GM12878 (cell line): Measurements from ENCODE around the gene TIFAB. TPM values are rescaled to one million over a fixed set of nuclear protein-coding genes. Genes with fewer than 3 reads are reported as not detected.

Experiments
- ATAC-seq: fragments of 200-7000 bp; cut with Tn5 transposase; 3 replicates; pipeline ENCODE4 v1.9.1; 2020; ENCODE audit warnings: mild to moderate bottlenecking, moderate library complexity
- BruUV-seq: library from RNA; stranded (reverse); fragments of 400-500 nt; replicated peaks from 2 replicates; lab custom pipeline; 2021; lab: Mats Ljungman, UMichigan
- CTCF ChIA-PET: fragments of 300-600 bp; sonication (Branson Sonifier 250); formaldehyde crosslinking; extraction: SDS; loops from one replicate; lab custom pipeline; 2021; ENCODE audit warnings: inconsistent platforms; lab: Yijun Ruan, JAX
- POLR2A ChIA-PET: fragments of 350-600 bp; formaldehyde crosslinking; extraction: SDS; loops from one replicate; lab custom pipeline; 2021; ENCODE audit warnings: inconsistent platforms; lab: Charles Lee
- RAD21 ChIA-PET: fragments of 300-600 bp; sonication (Branson Sonifier 250); formaldehyde crosslinking; loops from one replicate; lab custom pipeline; 2023; ENCODE audit warnings: antibody characterized with exemption; ENCODE audit not compliant: unreplicated experiment; lab: Charles Lee
- SMC1A ChIA-PET: fragments of 300-600 bp; sonication (Branson Sonifier 250); formaldehyde crosslinking; loops from one replicate; lab custom pipeline; 2023; ENCODE audit not compliant: unreplicated experiment, uncharacterized antibody; lab: Charles Lee
- DNase-seq: peaks from one replicate; pipeline ENCODE4 v3.0.0-alpha.2; 2011; ENCODE audit warnings: low read depth, low spot score
- FAIRE-seq: peaks from 3 replicates; lab custom pipeline; 2011; peaks lifted over from hg19 to GRCh38; lab: Jason Lieb, UNC
- H2AFZ ChIP-seq: 2 replicates; pipeline ENCODE4 v1.6.0; 2011; ENCODE audit warnings: low read depth, low read length, control low read depth; ENCODE audit not compliant: control insufficient read depth
- H3K27ac ChIP-seq: 2 replicates; pipeline ENCODE4 v1.5.1; 2011; ENCODE audit warnings: control low read depth; ENCODE audit not compliant: control insufficient read depth, insufficient read depth
- H3K27me3 ChIP-seq, 2 experiments: replicated peaks in 1 of 2; 2 replicates each; pipeline versions ENCODE4 v1.6.0 to v1.6.1; 2011; ENCODE audit warnings: low read length in 1 of 2; ENCODE audit not compliant: control insufficient read depth in 2 of 2, insufficient read depth in 2 of 2
- H3K36me3 ChIP-seq, 2 experiments: 2 replicates each; pipeline ENCODE4 v1.5.1; 2011; ENCODE audit warnings: low read length in 1 of 2; ENCODE audit not compliant: control insufficient read depth in 2 of 2, insufficient read depth in 2 of 2
- H3K4me1 ChIP-seq: 2 replicates; pipeline ENCODE4 v1.6.1; 2011; ENCODE audit warnings: mild to moderate bottlenecking, low read length, moderate library complexity, mixed read lengths; ENCODE audit not compliant: control insufficient read depth, insufficient read depth
- H3K4me2 ChIP-seq: 2 replicates; pipeline ENCODE4 v1.6.0; 2011; ENCODE audit warnings: control low read depth; ENCODE audit not compliant: control insufficient read depth, insufficient read depth
- H3K4me3 ChIP-seq: fragments of 200-600 bp; sonication (generic); 2 replicates; pipeline ENCODE4 v1.5.1; 2016
- H3K79me2 ChIP-seq: 2 replicates; pipeline ENCODE4 v1.6.0; 2011; ENCODE audit warnings: low read length; ENCODE audit not compliant: control insufficient read depth, insufficient read depth
- H3K9ac ChIP-seq: 2 replicates; pipeline ENCODE4 v1.8.0; 2011; ENCODE audit warnings: low read length, control low read depth, mixed read lengths; ENCODE audit not compliant: control insufficient read depth, insufficient read depth
- H3K9me3 ChIP-seq: replicated peaks from 3 replicates; pipeline ENCODE4 v1.5.1; 2011; ENCODE audit warnings: mild to moderate bottlenecking, low read length; ENCODE audit not compliant: control insufficient read depth, insufficient read depth
- H4K20me1 ChIP-seq: 2 replicates; pipeline ENCODE4 v1.6.0; 2011; ENCODE audit not compliant: control insufficient read depth, insufficient read depth
- ATF7 ChIP-seq: fragments of 450-650 bp; IDR thresholded peaks from 2 replicates; pipeline ENCODE4 v1.6.1; 2016; ENCODE audit warnings: low read depth, mild to moderate bottlenecking
- CBX5 ChIP-seq: sonication (generic); IDR thresholded peaks from 2 replicates; pipeline ENCODE4 v1.6.1; 2016; ENCODE audit warnings: low read depth, moderate library complexity, mild to moderate bottlenecking, inconsistent platforms
- CEBPB ChIP-seq, 2 experiments: fragments of 150-350 bp in 1 of 2; IDR thresholded peaks; 2 replicates each; pipeline ENCODE4 v1.6.1; 2012 to 2014; ENCODE audit warnings: low read depth in 2 of 2, low read length in 2 of 2, borderline replicate concordance in 1 of 2, inconsistent platforms in 1 of 2
- EP300 ChIP-seq, 2 experiments: fragments of 150-350 bp in 1 of 2; IDR thresholded peaks; 2 replicates each; pipeline ENCODE4 v1.6.1; 2011 to 2012; ENCODE audit warnings: low read depth in 2 of 2, low read length in 2 of 2, borderline replicate concordance in 1 of 2, improper control_type of control experiment in 1 of 2, inconsistent platforms in 1 of 2; ENCODE audit not compliant: control insufficient read depth in 1 of 2
- ETV6 ChIP-seq, 2 experiments: fragments of 450-650 bp in 1 of 2; IDR thresholded peaks in 1 of 2; conservative IDR thresholded peaks in 1 of 2; 2 replicates each; pipeline ENCODE4 v1.6.1; 2014; ENCODE audit warnings: antibody characterized with exemption in 1 of 2, borderline replicate concordance in 1 of 2, low read depth in 1 of 2, mild to moderate bottlenecking in 1 of 2, moderate library complexity in 1 of 2
- JUNB ChIP-seq: IDR thresholded peaks from 2 replicates; pipeline ENCODE4 v1.6.1; 2016; ENCODE audit warnings: antibody characterized with exemption, mild to moderate bottlenecking
- MYB ChIP-seq: fragments of 150-350 bp; IDR thresholded peaks from 2 replicates; pipeline ENCODE4 v1.6.1; 2014; ENCODE audit warnings: mild to moderate bottlenecking, low read depth, low read length, borderline replicate concordance
- NR2C1 ChIP-seq: fragments of 450-650 bp; IDR thresholded peaks from 2 replicates; pipeline ENCODE4 v1.6.1; 2017; ENCODE audit warnings: antibody characterized with exemption, mild to moderate bottlenecking, moderate library complexity
- POU2F2 ChIP-seq: IDR thresholded peaks from 3 replicates; pipeline ENCODE4 v1.6.1; 2011; ENCODE audit warnings: low read depth, mild to moderate bottlenecking, low read length, borderline replicate concordance
- TARDBP ChIP-seq: IDR thresholded peaks from 2 replicates; pipeline ENCODE4 v1.6.1; 2016; ENCODE audit warnings: borderline replicate concordance
- TCF12 ChIP-seq: IDR thresholded peaks from 2 replicates; pipeline ENCODE4 v1.6.1; 2011; ENCODE audit warnings: low read depth, mild to moderate bottlenecking, low read length
- WRNIP1 ChIP-seq: IDR thresholded peaks from 2 replicates; pipeline ENCODE4 v1.6.1; 2011; ENCODE audit warnings: low read depth, low read length, improper control_type of control experiment, borderline replicate concordance
- ZBTB33 ChIP-seq: fragments of 450-650 bp; IDR thresholded peaks from 2 replicates; pipeline ENCODE4 v1.6.1; 2017; ENCODE audit warnings: mild to moderate bottlenecking
- ZNF24 ChIP-seq: fragments of 450-650 bp; IDR thresholded peaks from 2 replicates; pipeline ENCODE4 v1.6.1; 2017; ENCODE audit warnings: antibody characterized with exemption, mild to moderate bottlenecking
- ZSCAN29 ChIP-seq: fragments of 450-650 bp; IDR thresholded peaks from 2 replicates; pipeline ENCODE4 v1.6.1; 2017; ENCODE audit warnings: mild to moderate bottlenecking, moderate library complexity
- WGBS: methylation state at CpG from one replicate; pipeline ENCODE4 v1.1.6; 2016; ENCODE audit warnings: low lambda C conversion rate; ENCODE audit not compliant: insufficient replicate concordance, insufficient coverage; ENCODE audit errors: missing lambda C conversion rate; 5-methylcytosine and 5-hydroxymethylcytosine counted together
- in situ Hi-C: fragments of 300-500 bp; cut with MboI; formaldehyde crosslinking; loops from 9 replicates; pipeline ENCODE4 v1.14.3; 2018; ENCODE audit warnings: mixed read lengths
- intact Hi-C: fragments of 100-400 bp; cut with micrococcal nuclease; formaldehyde crosslinking; loops from one replicate; pipeline ENCODE4 v1.14.2; 2022; ENCODE audit not compliant: unreplicated experiment
- polyA plus RNA-seq, 11 experiments: library from polyadenylated mRNA; depleted of rRNA in 4 of 11; unstranded in 6 of 11; stranded (reverse) in 5 of 11; fragments of >200 nt; fragmentation: Nextera tagmentation in 4 of 11; fragmentation: Illumina TruSeq in 1 of 11; extraction: Ambion mirVana in 4 of 11; extraction: Trizol in 1 of 11; gene quantifications; 1 replicate in 1 of 11; 2 replicates in 10 of 11; pipeline versions ENCODE4 v1.2.1 to v1.2.3, GENCODE V29; 2011 to 2016; ENCODE audit warnings: inconsistent platforms in 2 of 11, missing spikeins in 2 of 11, low read depth in 1 of 11
- total RNA-seq, 4 experiments: library from RNA; depleted of rRNA in 3 of 4; stranded (reverse); fragments of >200 nt in 3 of 4; fragmentation: Illumina TruSeq in 1 of 4; extraction: Trizol in 1 of 4; gene quantifications; 2 replicates each; pipeline versions ENCODE4 v1.2.1 to v1.2.3, GENCODE V29; 2013 to 2021
- TF ChIP-seq, protein P1 (sequence below), 3 experiments: IDR thresholded peaks in 2 of 3; conservative IDR thresholded peaks in 1 of 3; 2 replicates each; pipeline ENCODE4 v1.5.1; 2011; ENCODE audit warnings: low read depth in 3 of 3, low read length in 3 of 3, mild to moderate bottlenecking in 3 of 3, control low read depth in 2 of 3, moderate library complexity in 2 of 3, inconsistent platforms in 1 of 3, mixed read lengths in 1 of 3; ENCODE audit not compliant: control insufficient read depth in 2 of 3, insufficient read depth in 1 of 3; ENCODE audit errors: extremely low read depth in 1 of 3

The TIFAB gene
- total and polyA plus RNA-seq, 10 of the 15 experiments (the other 5 are each of a cell fraction or from before 2014, with no cell fraction given) = not detected

DNA sequence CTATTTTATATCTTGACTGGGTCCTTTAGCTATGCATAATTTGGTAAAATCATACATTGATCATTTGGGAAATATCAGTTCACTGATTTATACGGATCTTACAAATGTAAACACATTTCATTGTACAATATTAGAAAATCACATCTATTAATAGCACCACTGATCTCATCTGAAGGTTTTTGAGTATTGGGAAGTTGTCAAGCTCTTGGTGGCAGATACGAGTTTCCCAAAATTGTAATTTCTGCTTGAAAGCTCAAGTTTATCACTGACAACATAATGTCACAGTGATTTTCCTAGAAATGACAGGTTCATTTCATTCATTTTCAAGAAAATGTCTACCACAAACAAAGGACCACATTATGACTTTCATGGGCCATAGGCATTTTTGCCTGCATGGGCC is 50.1 kb downstream of the TIFAB start:
- WGBS = 94% methylated on average over 2 of the region's 2 CpGs
- CTCF ChIA-PET = interaction anchor here (1.2 to 1.5 kb wide), 3 partner anchors 24 to 164 kb away, joined by 3 to 9 read pairs (median 3); no protein-coding TSS in a partner anchor
- TF ChIP-seq NR2C1 = no peak
- TF ChIP-seq ETV6 (conservative IDR thresholded peaks at IDR 0.05 in 1 of 2, IDR thresholded peaks at IDR 0.05 in 1 of 2; ENCODE audit: borderline replicate concordance in 1 of 2, low read depth in 1 of 2) = no peak
- no peak for TF ChIP-seq CBX5
- TF ChIP-seq ATF7 = no peak
- no peak for TF ChIP-seq TARDBP
- no peak for TF ChIP-seq JUNB
- TF ChIP-seq, protein P1, sequence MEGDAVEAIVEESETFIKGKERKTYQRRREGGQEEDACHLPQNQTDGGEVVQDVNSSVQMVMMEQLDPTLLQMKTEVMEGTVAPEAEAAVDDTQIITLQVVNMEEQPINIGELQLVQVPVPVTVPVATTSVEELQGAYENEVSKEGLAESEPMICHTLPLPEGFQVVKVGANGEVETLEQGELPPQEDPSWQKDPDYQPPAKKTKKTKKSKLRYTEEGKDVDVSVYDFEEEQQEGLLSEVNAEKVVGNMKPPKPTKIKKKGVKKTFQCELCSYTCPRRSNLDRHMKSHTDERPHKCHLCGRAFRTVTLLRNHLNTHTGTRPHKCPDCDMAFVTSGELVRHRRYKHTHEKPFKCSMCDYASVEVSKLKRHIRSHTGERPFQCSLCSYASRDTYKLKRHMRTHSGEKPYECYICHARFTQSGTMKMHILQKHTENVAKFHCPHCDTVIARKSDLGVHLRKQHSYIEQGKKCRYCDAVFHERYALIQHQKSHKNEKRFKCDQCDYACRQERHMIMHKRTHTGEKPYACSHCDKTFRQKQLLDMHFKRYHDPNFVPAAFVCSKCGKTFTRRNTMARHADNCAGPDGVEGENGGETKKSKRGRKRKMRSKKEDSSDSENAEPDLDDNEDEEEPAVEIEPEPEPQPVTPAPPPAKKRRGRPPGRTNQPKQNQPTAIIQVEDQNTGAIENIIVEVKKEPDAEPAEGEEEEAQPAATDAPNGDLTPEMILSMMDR (IDR thresholded peaks at IDR 0.05 in 2 of 3, conservative IDR thresholded peaks at IDR 0.05 in 1 of 3; ENCODE audit: control insufficient read depth in 2 of 3, extremely low read depth in 1 of 3, insufficient read depth in 1 of 3, low read depth in 3 of 3, low read length in 3 of 3) = no peak
- TF ChIP-seq EP300 (IDR thresholded peaks at IDR 0.05; ENCODE audit: borderline replicate concordance in 1 of 2, control insufficient read depth in 1 of 2, low read depth in 2 of 2, low read length in 2 of 2) = no peak
- no peak for TF ChIP-seq TCF12
- no peak for TF ChIP-seq WRNIP1
- no peak for TF ChIP-seq ZSCAN29
- TF ChIP-seq POU2F2 = no peak
- TF ChIP-seq ZBTB33 = no peak
- no peak for TF ChIP-seq CEBPB (IDR thresholded peaks at IDR 0.05; ENCODE audit: borderline replicate concordance in 1 of 2, low read depth in 2 of 2, low read length in 2 of 2)
- no peak for TF ChIP-seq ZNF24
- no peak for TF ChIP-seq MYB
- Histone ChIP-seq H3K27ac (no peak overlapping the region), H3K36me3 (no peaks in the 10 kb centered on the region), H3K4me3 (no peak overlapping the region), H3K27me3 (no peaks in the 10 kb centered on the region), H2AFZ (no peak overlapping the region), H4K20me1 (0 out of 2 replicates have a peak, but pooled peaks cover 1% of the 10 kb centered on the region), H3K9me3 (no peaks in the 10 kb centered on the region; the same call in 2 of the 3 replicates), H3K4me2 (no peak overlapping the region), H3K79me2 (peaks cover 25% of the 10 kb centered on the region), H3K9ac (no peak overlapping the region), H3K4me1 (peaks cover 9% of the 10 kb centered on the region)
- in situ Hi-C loops (no loop called here), intact Hi-C loops (no loop called here)
- POLR2A ChIA-PET = no interaction called here
- no peak for DNase-seq
- ATAC-seq = no peak
- RAD21 ChIA-PET = no interaction called here
- no peak for FAIRE-seq
- SMC1A ChIA-PET = no interaction called here
- no TSS peak for BruUV-seq
